Activated T-cell treated with anti-CD3 and anti-CD28 coated beads, Interleukin-2, amount 50 U/mL, for 1 hour (primary cell): ENCODE results near the gene CDH22.

ENCODE experiments used
- DNase-seq: peaks from one replicate; pipeline ENCODE4 v3.0.0-alpha.2; 2020

CDH22 gene

GRCh38 chr20:46265539-46265938, 42.8 kb downstream of the CDH22 start:
- DNase-seq = no peak

- DNase-seq = no peak
Measured at GRCh38 chr20:46264391-46265266, 43.7 kb downstream of the CDH22 start.

- no peak for DNase-seq
Measured at GRCh38 chr20:46261456-46262253, 46.6 kb downstream of the CDH22 start.

- no peak for DNase-seq
Measured at GRCh38 chr20:46260936-46261454, 47.3 kb downstream of the CDH22 start.

- no peak for DNase-seq
Measured at GRCh38 chr20:46260480-46260879, 47.8 kb downstream of the CDH22 start.

GRCh38 chr20:46259260-46259859, 48.9 kb downstream of the CDH22 start:
- no peak for DNase-seq

GRCh38 chr20:46257887-46258286, 50.4 kb downstream of the CDH22 start:
- no peak for DNase-seq

- no peak for DNase-seq
Measured at GRCh38 chr20:46256293-46256692, 52.0 kb downstream of the CDH22 start.

- peak; percentile 29 for DNase-seq
Measured at GRCh38 chr20:46255440-46256104, 52.7 kb downstream of the CDH22 start.

GRCh38 chr20:46253391-46253790, 54.9 kb downstream of the CDH22 start:
- no peak for DNase-seq

GRCh38 chr20:46252352-46253091, 55.8 kb downstream of the CDH22 start:
- DNase-seq = no peak

GRCh38 chr20:46251211-46251673, 57.1 kb downstream of the CDH22 start:
- DNase-seq = no peak

GRCh38 chr20:46250772-46251171, 57.5 kb downstream of the CDH22 start:
- no peak for DNase-seq

- no peak for DNase-seq
Measured at GRCh38 chr20:46249671-46250070, 58.6 kb downstream of the CDH22 start.

- no peak for DNase-seq
Measured at GRCh38 chr20:46246559-46246958, 61.7 kb downstream of the CDH22 start.

- DNase-seq = no peak
Measured at GRCh38 chr20:46243707-46244628, 64.3 kb downstream of the CDH22 start.

GRCh38 chr20:46242390-46242789, 65.9 kb downstream of the CDH22 start:
- no peak for DNase-seq

GRCh38 chr20:46240881-46241280, 67.4 kb downstream of the CDH22 start:
- no peak for DNase-seq

- no peak for DNase-seq
Measured at GRCh38 chr20:46240065-46240464, 68.2 kb downstream of the CDH22 start.

- no peak for DNase-seq
Measured at GRCh38 chr20:46237736-46238135, 70.6 kb downstream of the CDH22 start.

- DNase-seq = no peak
Measured at GRCh38 chr20:46237227-46237626, 71.1 kb downstream of the CDH22 start.
